ENCODE data around the gene COL4A5.
A peak's percentile ranks its signal among the peaks of the same experiment; 100 is the strongest.
"Not testable (repeated sequence)": the region's sequence is repeated elsewhere in the genome, so short reads cannot be mapped to it uniquely, and the experiment has no call there.

COL4A5 gene

DNA sequence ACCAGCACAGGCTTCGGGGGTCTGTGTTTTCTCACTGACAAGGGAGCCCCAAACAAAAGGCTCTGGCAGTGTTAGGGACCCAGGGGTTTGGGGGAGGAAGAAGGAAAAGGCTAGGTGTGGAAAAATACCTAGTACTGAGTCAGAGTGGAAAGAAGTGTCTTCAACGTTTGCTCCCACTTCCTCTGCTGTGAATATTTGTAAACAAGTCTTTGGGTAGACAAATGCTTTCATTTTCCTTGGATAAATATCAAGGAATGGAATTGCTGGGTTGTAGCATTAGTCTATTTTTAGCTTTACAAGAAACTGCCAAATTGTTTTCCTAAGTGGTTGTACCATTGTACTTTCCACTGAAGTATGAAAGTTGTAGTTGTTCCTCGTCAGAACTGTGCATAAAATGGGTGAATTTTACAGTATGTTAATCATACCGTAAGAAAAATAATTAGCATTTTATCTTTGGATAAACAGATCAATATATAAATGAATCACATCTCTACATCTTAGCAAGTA, 17.4 kb downstream of the COL4A5 start:
- DNase-seq (ENCODE audit: low spot score): no peak

GRCh38 chrX:108464604-108465003, 25.0 kb downstream of the COL4A5 start:
- DNase-seq (ENCODE audit: low spot score): no peak

GRCh38 chrX:108468486-108468885, 28.8 kb downstream of the COL4A5 start:
- no peak for DNase-seq (ENCODE audit: low spot score)

DNA sequence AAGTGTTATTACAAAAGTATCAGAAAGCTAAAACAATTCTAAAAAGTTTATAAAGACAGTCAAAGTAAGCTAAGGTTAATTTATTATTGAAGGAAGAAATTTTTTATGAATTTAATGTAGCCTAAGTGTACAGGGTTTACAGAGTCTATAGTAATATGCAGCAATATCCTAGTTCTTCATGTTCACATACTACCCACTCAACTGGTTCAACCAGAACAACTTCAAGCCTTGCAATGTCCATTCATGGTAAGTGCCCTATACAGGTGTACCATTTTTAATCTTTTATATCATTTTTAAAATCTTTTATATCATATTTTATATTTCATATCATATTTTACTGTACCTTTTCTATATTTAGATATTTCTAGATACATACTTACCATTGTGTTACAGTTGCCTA, 34.3 kb downstream of the COL4A5 start:
- no peak for DNase-seq (ENCODE audit: low spot score)

DNA sequence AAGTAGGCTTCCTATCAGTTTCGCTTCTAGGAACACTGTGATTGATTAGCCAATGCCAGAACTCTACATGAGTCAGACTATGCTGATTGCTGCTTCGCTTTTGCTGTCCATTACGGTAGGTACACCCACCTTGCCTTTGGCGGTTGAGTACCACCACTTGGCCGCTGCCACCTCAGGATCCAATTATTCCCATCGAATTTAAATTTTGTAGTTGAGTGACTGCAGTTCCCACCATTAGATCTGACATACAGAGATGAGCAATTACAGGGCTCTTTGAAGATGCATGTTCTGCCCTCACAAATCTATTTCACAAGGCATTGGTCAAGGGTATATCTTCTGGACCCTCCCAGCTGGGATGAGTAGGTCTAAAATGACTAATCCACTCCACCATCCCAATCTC, 41.9 kb downstream of the COL4A5 start:
- not testable (repeated sequence) for DNase-seq (ENCODE audit: low spot score)

- DNase-seq (ENCODE audit: low spot score): no peak
Measured at GRCh38 chrX:108484251-108484650, 44.6 kb downstream of the COL4A5 start.

DNA sequence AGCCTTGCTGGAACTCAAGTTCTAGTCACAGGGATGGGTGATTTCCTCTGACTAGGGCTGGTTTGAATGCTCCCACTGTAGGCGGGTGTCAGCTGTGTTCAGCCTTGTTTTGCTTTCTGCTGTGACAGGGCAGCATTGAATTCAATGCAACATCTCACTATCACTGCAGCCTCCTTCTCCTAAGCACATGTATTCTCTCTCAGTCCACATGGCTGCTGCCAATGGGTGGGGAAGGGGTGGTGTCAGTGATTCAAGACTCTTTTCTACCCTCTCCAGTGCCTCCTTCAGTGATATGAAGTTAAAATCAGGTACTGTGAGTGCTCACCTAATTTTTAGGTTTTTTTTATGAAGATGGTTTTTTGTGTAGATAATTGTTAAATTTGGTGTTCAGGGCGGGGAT, 46.3 kb downstream of the COL4A5 start:
- DNase-seq (ENCODE audit: low spot score): no peak

- no peak for DNase-seq (ENCODE audit: low spot score)
Measured at GRCh38 chrX:108494406-108495090, 54.9 kb downstream of the COL4A5 start.

GRCh38 chrX:108511721-108512120, 72.1 kb downstream of the COL4A5 start:
- no peak for DNase-seq (ENCODE audit: low spot score)

DNA sequence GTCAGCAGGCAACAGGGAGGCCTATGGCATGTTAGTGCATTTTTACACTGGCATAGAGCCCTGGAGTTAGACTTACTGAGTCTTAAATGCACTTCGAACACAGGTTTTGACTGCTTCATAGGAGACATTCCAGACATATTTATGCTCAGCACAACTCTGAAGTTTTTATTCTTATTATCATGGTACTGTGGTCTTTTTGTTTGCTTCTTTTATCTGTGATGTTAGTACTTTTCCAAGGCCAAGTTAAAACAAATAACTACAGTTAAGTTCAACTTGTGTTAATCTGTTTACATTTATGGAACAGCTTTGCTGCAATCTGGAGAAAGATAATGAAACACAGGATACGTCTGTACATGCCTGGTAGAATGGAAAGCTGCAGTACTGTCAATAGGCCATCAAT, 76.5 kb downstream of the COL4A5 start:
- DNase-seq (ENCODE audit: low spot score): peak; percentile 10

DNA sequence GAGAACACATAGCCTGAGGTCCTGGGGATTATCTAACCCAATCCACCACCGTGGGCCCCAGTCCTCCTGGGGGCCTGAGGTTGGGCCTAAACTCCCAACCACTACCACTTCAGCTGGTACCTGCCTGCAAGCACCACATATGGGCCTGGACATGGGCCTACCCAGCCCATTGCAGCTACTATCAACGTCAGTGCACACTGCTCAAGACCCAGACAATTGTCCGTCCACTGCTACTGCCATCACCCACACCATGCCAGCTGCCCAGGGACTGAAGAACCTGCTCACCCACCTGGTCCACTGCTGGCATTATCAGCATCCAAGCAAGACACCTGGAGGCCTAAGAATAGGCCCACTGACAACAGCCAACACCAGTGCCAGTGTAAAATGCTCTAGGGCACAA, 88.1 kb downstream of the COL4A5 start:
- no peak for DNase-seq (ENCODE audit: low spot score)

- peak; percentile 8 for DNase-seq (ENCODE audit: low spot score)
Measured at GRCh38 chrX:108537005-108537404, 97.4 kb downstream of the COL4A5 start.

DNA sequence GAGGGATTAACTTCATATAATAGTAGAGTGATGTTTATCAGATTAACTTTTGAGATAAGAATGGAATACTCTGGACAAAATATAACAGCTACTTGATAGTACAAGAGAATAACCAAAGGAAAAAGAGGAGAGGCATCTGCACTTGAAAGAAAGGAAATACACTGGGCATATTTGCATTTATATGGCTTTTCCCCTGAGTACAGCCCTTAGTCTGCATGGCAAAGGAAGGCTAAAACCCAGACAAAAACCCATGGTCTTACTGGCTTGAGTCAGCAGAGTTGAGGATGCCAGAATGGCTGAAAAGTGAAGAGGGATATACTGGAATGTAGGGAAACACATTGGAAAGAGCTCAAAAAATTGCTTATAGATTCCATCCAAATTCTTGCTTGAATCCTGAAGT, 101.6 kb downstream of the COL4A5 start:
- no peak for DNase-seq (ENCODE audit: low spot score)

DNA sequence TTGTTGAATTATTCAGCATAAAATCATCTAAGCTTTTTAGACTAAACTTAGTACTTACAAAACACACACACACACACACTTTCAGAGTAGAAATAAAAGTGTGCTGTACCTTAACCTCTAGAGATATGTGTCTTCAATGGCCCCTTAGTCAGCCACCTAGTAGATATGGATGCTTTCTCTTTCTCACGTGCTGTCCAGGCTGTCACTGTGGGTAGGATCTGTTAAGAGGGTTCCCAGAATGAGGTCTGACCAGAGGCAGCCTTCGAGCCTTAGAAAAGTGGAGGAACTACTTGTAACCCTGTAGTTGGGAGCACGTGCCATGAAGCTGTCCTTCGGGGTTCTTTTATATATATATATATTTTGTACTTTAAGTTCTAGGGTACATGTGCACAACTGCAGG, 117.9 kb downstream of the COL4A5 start:
- DNase-seq (ENCODE audit: low spot score): no peak

DNA sequence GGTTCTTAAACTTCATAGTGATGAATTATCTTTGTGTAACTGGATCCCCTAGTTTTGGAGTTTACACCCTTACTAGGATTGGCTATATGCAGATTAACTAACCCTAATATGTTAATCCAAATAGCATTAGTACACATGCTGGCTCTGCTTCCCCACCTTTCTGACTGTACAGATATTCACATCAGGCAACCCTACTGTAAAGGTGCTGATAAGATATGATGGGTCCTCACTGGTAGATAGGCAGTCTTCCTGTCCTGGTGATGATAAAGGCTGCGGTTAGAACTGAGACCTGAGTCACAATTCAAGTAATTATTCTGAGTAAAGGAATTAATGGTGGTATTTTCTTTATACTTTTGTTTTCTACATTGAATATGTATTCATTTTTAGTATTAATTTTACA, 118.6 kb downstream of the COL4A5 start:
- no peak for DNase-seq (ENCODE audit: low spot score)

DNA sequence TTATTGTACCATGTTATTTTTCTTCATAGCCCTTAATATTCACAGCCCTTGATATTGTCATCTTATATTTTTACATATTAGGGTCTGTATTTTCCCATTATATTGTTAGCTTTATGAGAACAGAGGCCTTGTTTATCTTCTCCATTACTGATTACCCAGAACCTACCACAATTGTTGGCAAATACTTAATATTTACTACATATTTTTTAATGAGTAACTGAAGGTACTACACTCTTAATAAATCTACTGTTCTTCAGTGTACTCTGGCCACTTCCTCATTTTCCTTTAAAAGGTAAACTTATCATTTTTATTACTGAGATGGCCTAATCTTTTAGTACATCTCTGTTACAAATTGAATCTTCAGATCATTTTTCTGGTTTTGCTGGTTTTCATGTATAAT, 133.5 kb downstream of the COL4A5 start:
- no peak for DNase-seq (ENCODE audit: low spot score)

GRCh38 chrX:108582151-108582550, 142.5 kb downstream of the COL4A5 start:
- no peak for DNase-seq (ENCODE audit: low spot score)

GRCh38 chrX:108584617-108585211, 145.1 kb downstream of the COL4A5 start:
- DNase-seq (ENCODE audit: low spot score): no peak

GRCh38 chrX:108590496-108590895, 150.9 kb downstream of the COL4A5 start:
- no peak for DNase-seq (ENCODE audit: low spot score)

- DNase-seq (ENCODE audit: low spot score): no peak
Measured at GRCh38 chrX:108601276-108601675, 161.6 kb downstream of the COL4A5 start.

DNA sequence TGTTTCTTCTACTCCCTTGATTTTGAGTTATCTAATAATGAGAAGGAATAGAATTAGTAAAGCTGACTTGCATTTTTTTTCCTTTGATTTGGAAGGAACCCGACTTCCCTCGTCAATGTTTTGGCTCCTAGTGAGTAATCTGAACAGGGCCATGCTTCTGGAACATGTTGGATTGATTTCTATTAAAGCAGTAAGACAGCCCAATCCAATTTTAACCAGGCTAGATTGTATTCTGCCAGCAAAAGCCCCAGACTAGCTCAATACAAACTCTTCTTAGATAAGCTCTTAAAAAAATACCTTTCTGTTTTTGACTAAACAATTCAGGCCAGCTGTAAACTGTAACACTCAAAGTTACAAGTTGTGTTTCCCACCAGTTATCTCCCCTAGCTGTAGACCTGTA, 170.5 kb downstream of the COL4A5 start:
- DNase-seq (ENCODE audit: low spot score): no peak

DNA sequence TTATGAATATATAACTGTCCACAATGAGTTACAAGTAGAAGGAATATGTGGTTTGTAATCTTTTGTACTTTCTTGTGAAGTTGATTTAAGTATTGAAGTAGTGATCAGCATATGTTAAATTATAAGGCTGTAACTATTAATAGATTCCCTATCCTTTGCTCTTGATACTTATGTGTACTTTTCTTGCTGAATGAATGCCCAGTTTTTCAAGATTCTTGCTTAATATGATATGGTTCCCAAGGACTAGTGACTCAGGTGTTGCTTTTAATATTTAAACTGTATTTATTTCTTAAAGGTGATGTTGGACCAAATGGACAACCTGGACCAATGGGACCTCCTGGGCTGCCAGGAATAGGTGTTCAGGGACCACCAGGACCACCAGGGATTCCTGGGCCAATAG, 175.0 kb downstream of the COL4A5 start:
- no peak for DNase-seq (ENCODE audit: low spot score)

DNA sequence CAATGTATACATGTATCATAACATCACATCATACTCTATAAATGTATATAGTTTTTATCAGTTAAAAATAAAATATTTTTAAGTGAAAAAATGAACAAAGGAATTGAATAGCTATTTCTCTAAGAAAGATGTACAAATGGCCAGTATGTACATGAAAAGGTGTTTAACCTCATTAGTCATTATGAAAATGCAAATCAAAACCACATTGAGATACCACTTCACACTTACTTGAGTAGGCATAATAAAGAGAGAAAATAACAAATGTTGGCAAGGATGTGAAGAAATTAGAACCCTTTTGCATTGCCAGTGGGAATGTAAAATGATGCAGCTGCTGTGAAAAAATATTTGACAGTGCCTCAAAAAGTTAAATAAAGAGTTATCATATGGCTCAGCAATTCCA, 201.2 kb downstream of the COL4A5 start:
- no peak for DNase-seq (ENCODE audit: low spot score)

Data from HuH-7 (cell line).